HG03045 (cell line): ENCODE results near the gene NEIL1.
"Not testable (repeated sequence)": the region's sequence is repeated elsewhere in the genome, so short reads cannot be mapped to it uniquely, and the experiment has no call there.

Source experiments
- ATAC-seq: cut with Tn5 transposase; IDR thresholded peaks from one replicate; pipeline ENCODE4 v1.9.1; 2021; ENCODE audit warnings: mild to moderate bottlenecking, moderate library complexity; ENCODE audit not compliant: unreplicated experiment

The NEIL1 gene

DNA sequence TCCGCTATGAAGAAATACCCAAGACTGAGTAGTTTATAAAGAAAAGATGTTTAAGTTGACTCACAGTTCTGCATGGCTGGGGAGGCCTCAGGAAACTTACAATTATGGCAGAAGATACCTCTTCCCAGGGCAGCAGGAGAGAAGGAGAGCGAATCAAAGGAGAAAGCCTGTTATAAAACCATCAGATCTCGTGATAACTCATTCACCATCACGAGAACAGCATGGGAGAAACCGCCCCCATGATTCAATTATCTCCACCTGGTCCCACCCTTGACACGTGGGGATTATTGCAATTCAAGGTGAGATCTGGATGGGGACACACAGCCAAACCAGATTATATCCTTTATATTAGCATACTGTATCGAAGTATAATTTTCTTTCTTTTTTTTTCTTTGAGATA, 14.7 kb upstream of the NEIL1 start:
- not testable (repeated sequence) for ATAC-seq

DNA sequence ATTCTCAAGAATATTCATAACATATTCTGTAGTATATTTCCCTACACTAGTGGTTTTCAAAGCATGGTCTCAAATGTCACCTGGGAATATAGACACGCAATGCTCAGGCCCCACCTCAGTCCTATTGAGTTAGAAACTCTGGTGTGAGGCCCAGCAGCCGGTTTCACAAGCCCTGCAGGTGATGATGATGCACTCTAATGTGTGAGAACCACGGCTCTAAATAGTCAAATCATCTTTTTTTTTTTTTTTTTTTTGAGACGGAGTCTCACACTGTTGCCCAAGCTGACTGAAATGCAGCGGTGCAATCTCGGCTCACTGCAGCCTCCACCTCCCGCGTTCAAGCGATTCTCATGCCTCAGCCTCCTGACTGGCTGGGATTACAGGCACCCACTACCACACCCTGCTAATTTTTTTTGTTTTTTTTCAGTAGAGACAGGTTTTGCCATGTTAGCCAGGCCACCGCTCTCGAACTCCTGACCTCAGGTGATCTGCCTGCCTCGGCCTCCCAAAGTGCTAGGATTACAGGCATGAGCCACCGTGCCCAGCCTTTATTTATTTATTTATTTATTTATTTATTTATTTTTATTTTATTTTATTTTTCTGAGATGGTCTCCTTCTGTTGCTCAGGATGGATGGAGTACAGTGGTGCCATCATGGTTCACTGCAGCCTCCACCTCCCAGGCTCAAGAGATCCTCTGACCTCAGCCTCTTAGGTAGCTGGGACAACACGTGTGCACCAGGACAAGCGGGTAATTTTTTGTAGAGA, 13.0 kb upstream of the NEIL1 start:
- ATAC-seq: not testable (repeated sequence)

DNA sequence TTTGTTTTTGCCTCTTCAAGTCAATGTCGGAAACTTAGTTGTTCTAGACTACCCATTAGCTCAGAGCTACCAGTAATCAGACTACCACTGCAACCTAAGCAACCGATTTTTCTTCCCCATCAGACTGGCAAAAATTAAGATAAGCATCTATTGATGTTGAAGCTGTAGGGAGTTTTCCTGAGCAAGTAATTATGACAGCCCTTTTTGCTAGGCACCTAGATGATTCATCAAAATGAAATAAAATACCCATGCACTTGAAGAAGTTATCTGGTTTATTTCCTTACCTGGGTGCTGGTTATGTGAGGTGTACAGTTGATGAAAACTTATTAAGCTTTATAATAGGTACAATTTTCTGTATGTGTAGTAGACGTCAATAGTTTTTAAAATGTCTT, 11.5 kb upstream of the NEIL1 start:
- no peak for ATAC-seq

GRCh38 chr15:75335705-75336355, 11.0 kb upstream of the NEIL1 start, which contains the start of gene COMMD4:
COMMD4 (plus strand) TSS chr15:75336063; CDS start chr15:75336090, 27 bp downstream.
- peak; percentile 77 for ATAC-seq

- no peak for ATAC-seq
Observed at GRCh38 chr15:75338661-75339240, 8.1 kb upstream of the NEIL1 start.

DNA sequence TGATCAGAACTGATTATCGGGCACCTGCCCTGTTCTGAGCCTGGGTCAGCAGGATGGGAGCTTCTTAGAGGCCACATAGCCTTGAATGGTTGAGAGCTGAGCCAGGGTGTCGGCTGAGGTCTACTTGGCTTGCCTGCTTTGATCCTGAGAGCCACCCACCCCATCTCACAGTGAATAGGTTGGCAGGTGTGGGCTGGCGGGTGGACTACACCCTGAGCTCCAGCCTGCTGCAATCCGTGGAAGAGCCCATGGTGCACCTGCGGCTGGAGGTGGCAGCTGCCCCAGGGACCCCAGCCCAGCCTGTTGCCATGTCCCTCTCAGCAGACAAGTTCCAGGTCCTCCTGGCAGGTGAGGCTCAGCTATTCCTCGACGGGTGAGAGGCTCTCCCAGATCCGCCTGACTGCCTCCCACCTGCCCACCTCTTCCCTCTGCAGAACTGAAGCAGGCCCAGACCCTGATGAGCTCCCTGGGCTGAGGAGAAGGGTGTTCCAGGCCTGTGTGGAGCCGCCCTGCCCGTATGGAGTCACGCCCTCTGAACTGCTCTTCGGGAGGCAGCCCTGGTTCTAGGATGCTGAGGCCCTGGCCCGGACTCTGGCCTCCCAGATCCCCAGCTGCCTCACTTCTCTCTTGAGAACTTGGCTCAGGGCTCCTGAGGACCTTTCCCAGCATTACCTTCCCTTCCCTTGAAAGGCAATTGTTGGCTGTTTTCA, 7.2 kb upstream of the NEIL1 start:
- no peak for ATAC-seq

- ATAC-seq: no peak
Observed at GRCh38 chr15:75342221-75342620, 4.6 kb upstream of the NEIL1 start.

DNA sequence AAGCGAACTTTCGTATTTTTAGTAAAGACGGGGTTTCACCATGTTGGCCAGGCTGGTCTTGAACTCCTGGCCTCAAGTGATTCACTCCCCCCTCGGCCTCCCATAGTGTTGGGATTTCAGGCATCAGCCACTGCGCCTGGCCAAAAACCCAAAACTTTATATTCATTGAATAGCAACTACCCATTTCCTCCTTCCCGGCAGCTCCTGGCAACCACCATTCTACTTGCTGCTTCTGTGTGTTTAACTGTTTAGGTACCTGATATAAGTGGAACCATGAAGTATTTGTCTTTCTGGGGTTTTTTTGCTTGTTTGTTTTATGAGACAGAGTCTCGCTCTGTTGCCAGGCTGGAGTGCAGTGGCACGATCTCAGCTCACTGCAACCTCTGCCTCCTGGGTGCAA, 2.9 kb upstream of the NEIL1 start:
- ATAC-seq: not testable (repeated sequence)

- no peak for ATAC-seq
Observed at GRCh38 chr15:75347222-75348033, 589 bp downstream of the NEIL1 start.

DNA sequence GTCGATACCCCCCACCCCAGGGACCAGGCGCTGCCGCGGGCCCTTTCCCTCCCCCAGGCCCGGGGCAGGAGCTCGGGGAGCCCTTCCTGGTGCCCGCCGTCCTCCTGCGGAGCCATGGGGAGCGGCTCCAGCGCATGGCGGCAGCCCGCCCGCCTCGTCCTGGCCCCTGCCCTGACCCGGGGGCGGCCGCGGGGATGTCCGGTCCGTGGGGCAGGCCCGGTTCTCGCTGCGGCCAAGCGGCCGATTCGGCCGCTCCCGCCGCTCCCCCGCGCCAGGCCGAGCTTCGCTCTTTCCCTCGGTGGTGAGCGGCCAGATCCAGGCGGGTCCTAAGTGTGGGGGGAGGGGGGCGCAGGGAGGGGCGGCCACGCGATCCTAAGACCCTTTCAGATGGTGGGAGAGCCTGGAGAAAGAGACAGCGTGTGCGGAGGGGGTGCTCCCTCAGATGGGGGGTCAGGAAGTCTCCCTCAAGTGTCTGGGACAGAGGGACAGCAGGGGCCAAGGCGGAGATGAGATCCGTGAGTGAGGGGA, 1.3 kb downstream of the NEIL1 start:
- no peak for ATAC-seq

DNA sequence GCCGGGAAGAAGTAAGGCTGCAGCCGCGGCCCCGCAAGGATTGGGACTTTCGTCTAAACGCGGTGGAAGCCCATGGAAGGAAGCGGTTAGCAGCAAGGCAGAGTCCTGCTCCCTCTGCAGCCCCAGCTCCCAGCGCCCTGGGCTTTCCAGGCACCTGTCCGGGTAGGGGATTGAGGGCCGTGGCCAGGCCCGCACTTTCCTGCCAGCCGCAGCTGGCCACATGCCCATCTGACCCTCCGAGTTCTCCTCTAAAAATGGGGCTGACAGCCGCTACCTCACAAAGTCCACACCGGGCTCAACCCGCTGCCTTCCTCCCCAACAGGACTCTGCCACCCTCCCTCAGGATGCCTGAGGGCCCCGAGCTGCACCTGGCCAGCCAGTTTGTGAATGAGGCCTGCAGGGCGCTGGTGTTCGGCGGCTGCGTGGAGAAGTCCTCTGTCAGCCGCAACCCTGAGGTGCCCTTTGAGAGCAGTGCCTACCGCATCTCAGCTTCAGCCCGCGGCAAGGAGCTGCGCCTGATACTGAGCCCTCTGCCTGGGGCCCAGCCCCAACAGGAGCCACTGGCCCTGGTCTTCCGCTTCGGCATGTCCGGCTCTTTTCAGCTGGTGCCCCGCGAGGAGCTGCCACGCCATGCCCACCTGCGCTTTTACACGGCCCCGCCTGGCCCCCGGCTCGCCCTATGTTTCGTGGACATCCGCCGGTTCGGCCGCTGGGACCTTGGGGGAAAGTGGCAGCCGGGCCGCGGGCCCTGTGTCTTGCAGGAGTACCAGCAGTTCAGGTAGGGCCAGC, 1.9 kb downstream of the NEIL1 start:
- ATAC-seq: no peak

GRCh38 chr15:75349351-75349669, 2.5 kb downstream of the NEIL1 start:
- not testable (repeated sequence) for ATAC-seq

DNA sequence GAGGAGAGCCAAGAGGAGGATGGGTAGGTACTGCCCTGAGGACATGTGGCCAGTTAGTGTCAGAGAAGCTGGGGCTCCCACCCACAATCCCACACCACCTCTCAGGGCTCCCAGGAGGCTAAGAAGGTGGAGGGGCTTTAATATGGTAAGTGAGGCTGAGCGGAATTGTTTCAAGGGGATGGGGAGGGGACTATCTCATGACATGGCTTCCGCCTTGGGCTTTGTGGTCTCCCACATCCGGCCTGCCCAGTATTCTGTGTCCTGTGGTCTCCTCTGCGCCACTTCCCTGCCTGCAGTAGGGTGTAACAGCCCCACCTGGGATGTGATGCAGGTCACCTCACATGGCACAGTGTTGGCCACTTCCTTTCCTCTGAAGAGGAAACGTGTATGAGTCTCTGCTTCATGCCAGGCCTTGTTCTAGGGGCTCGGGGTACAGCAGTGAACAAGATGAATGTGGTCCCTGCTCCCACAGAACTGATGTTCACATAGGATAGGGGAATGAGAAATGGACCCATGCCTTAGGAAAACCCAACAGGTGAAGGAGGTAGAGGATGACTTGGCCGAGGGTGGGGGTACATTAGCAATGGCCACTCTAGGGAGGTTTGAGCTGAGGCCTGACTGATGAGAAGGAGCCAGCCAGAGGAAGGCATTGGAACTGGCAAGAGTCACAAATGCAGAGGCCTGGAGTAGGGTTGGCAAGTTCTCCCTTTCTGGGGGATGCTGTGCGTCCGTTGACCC, 3.2 kb downstream of the NEIL1 start:
- ATAC-seq: no peak

DNA sequence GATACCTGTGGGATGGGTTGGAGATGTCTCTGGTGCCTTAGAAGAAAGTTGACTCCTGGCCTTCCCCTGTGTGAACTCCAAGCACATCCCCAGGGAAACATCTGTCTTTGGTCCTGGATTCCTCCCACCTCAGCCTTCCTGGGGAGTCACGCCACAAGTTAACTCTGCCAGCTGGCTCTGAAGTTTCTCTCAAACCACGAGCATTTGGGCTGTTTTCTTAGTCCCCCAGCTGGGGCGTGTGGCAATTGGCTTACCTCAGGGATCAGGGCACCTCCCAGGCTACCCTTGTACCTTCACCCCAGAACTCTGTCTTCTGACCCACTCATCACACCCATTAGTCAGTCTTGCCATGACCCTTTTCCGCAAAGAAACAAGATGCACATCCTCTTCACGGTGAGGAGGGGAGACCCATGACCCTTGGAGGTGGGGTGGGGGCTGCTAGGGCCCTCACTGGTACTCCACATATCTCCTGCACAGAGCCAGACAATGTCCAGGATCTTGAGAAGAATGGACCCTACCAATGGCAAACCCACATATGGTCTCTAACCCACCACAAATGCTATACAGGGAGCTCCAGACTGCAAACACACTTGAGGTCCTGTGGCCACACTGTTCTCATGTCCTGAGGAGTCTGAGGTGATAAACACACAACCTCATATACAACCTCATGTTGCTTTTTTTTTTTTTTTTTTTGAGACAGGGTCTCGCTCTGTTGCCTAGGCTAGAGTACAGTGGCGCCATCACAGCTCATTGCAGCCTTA, 3.9 kb downstream of the NEIL1 start:
- no peak for ATAC-seq

DNA sequence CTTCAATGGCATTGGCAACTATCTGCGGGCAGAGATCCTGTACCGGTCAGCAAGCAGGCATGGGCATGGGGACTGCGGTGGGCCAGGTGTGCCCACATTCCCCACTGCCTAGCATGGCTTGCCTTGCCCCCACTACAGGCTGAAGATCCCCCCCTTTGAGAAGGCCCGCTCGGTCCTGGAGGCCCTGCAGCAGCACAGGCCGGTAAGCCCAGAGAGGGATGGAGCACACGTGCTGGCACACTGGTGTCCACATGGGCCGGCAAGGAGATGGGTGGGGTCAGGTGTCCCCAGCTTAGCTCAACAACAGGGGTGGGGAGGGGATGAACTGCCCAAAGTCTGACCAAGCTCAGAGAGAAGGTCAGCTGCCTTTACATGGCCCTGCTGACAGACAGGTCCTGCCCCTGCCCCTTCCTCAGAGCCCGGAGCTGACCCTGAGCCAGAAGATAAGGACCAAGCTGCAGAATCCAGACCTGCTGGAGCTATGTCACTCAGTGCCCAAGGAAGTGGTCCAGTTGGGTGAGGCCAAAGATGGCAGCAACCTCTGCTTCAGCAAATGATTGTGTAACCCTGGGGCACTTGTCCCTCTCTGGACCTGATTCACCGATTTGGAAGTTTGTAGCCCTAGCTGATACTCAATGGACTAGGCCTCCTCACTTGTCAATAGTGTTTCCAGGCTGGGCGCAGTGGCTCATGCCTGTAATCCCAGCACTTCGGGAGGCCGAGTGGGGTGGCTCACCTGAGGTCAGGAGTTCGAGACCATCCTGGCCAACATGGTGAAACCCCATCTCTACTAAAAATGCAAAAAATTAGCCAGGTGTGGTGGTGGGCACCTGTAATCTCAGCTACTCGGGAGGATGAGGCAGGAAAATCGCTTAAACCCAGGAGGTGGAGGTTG, 5.6 kb downstream of the NEIL1 start:
- ATAC-seq: no peak

DNA sequence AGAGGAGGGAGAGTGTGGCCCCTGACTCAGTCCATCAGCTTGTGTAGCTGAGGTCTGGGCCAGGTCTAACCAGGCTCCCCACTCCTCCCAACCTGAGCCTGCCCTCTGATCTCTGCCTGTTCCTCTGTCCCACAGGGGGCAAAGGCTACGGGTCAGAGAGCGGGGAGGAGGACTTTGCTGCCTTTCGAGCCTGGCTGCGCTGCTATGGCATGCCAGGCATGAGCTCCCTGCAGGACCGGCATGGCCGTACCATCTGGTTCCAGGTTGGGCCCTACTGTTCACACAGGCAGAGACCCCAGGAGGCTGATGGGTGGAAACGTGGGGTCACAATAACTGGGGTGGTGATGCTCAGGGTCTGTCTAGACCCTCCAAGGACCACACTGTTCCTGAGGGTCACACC, 6.8 kb downstream of the NEIL1 start:
- ATAC-seq: no peak

DNA sequence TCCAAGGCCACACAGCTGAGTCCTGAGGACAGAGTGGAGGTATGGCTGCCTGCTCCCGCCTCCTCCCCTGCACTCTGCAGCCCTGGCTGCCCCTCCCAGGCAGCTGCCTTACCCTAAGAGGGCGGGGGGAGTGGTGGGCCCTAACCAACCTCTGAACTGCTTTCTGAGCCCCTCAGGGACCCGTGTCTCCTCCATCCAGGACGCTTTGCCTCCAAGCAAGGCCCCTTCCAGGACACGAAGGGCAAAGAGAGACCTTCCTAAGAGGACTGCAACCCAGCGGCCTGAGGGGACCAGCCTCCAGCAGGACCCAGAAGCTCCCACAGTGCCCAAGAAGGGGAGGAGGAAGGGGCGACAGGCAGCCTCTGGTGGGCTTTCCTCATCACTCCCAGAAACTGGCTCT, 7.6 kb downstream of the NEIL1 start:
- ATAC-seq: no peak
